ENCODE data around the gene HDGFL2.
A peak's percentile ranks its signal among the peaks of the same experiment; 100 is the strongest.

The HDGFL2 gene

GRCh38 chr19:4472174-4472974 is at the start of gene HDGFL2:
HDGFL2 (plus strand) TSS chr19:4472297; CDS start chr19:4472351, 54 bp downstream.
- DNase-seq: peak; percentile 95

DNA sequence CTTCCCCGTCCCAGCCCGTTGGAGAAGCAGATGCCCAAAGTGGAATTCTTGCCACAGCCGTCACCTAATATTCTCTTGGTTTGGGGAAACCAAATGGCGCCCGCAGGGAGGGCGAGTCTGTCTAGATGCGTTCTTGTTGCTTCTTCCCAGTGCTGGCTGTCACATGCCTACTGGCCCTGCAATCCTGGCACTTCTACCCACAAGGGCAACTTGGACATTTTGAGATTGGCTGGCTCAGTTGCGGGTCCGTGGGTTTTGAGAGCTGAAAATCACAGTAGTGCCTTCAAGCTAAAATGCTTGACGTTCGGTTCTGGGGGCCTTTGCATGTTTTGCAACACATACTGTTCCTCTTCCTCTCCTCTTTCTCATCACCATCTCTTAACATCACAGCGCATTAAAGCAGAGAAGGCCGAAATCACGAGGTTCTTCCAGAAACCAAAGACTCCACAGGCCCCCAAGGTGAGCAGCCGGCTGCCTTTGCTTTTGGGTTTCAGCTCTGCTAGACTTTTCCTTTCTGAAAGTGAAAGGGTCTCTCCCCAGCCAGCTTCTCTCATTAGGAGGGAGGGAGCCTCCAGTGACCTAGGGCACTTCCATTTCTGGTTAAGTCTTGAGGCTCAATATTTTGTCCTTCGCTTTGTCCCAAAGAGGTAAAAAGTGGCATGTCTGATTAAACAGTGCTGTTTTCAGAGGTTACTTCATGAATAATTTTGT is 48.5 kb upstream of the HDGFL2 start:
- DNase-seq: no peak

- no peak for DNase-seq
These were observed 46.6 kb upstream of the HDGFL2 start for GRCh38 chr19:4425537-4425936.

DNA sequence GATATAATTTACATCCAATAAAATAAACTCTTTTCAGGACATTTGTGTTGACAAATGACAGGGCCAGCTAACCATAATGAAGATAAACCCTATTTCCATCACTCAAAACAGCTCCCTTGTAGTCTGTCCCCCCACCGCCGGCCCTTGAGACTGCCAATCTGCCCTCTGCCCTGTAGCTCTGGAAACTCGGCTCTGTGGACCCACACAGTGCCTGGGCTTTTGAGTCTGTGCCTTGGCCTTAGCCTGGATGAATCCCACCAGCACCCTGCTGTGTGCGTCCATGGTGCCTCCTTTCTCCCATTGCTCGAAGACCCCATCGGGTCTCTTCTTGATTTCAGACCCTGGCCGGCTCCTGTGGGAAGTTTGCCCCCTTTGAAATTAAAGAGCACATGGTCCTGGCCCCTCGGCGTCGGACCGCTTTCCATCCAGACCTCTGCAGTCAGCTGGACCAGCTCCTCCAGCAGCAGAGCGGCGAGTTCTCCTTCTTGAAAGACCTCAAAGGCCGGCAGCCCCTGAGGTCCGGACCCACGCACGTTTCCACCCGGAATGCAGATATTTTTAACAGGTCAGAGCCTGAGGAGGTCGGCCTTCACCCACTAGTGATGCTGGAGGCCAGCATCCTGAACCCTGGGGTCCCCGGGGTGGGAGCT is 43.6 kb upstream of the HDGFL2 start:
- DNase-seq: no peak

DNA sequence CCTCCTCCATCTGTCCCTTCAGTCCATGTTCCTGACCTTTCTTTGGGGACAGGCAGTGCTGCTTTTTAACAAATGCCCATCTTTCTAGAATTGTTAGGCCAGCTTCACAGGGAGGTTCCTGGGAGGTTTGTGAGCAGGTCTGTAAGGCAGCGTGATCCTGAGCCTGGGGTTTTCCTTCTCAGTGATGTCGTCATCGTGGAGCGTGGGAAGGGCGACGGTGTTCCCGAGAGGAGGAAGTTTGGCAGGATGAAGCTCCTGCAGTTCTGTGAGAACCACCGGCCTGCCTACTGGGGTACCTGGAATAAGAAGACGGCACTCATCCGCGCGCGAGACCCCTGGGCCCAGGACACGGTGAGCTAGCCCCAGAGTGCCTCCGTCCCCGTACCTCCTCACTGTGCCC is 42.8 kb upstream of the HDGFL2 start:
- DNase-seq: no peak

DNA sequence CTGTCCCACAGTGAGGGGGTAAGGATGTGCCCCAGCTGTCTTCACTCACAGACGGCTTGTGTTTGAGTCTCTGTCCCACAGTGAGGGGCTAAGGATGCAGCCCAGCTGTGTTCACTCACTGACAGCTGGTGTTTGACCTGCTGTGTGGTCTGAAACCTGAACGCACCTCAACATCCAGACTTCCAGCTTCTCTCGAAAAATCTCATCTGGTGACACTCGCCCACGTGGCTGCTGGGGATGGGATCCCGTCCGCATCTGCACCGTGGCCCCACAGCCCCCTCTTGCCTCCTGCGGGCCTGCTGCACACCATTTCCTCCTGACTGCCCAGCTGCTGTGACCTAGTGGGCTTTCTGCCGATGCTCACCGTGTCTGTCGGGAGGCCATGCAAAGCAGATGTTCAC is 42.3 kb upstream of the HDGFL2 start:
- no peak for DNase-seq

GRCh38 chr19:4430760-4431159 is 41.3 kb upstream of the HDGFL2 start:
- DNase-seq: no peak

- no peak for DNase-seq
These were observed 40.8 kb upstream of the HDGFL2 start for GRCh38 chr19:4431296-4431695.

GRCh38 chr19:4431808-4432674 is 40.1 kb upstream of the HDGFL2 start:
- DNase-seq: no peak

GRCh38 chr19:4432918-4433506 is 39.1 kb upstream of the HDGFL2 start:
- no peak for DNase-seq

DNA sequence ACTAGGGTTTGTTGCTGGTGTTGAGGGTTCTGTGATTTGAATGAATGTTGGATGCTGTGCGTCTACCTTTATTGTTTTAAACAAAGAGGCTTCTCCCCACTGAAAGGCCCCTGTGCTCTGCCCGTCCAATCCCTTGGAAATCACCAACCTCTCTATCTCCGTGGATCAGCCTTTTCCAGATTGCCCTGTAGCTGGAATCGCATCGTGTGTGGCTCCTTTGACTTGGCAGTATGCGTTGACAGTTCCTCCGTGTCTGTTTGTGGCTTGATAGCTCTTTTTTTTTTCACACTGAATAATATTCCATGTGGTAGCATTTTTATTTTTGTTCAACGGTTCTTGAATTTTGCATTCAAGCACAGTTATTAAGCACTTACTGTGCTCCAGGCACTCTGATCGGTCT is 37.7 kb upstream of the HDGFL2 start:
- DNase-seq: no peak

DNA sequence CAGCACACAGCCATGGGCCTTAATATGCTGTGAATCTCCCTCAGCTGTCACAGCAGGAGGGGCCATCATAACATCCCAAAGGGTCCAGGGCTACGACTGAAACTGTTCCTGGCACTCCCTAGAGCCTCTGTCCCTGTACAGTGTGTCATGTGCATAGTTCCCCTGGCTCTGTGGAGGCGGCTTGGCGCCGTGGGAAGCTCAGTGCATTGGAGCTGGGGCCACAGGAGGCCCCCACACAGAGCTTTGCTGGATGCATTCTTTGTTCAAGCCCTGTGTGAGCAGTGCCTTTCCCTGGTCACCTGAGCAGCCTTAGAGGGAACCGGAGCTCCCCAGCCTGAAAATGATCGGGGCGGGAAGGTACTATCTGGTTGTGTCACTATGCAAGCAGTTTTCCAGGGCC is 35.9 kb upstream of the HDGFL2 start:
- DNase-seq: no peak

DNA sequence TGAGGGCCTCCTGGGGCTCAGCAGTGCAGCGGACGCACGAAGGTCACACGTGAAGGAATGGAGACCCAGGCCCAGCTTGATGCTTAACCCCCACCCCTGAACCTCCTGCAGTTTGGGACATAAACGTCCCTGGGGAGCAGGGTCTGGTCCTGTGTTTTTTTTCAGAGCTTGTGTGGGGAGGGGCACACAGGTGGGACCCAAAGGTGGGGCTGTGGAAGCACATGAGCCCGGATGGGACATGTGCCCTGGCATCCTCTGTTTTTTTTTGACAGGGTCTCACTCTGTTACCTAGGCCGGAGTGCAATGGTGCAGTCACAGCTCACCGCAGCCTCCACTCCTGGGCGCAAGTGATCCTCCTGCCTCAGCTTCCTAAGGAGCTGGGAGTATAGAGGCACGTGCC is 35.0 kb upstream of the HDGFL2 start:
- no peak for DNase-seq

DNA sequence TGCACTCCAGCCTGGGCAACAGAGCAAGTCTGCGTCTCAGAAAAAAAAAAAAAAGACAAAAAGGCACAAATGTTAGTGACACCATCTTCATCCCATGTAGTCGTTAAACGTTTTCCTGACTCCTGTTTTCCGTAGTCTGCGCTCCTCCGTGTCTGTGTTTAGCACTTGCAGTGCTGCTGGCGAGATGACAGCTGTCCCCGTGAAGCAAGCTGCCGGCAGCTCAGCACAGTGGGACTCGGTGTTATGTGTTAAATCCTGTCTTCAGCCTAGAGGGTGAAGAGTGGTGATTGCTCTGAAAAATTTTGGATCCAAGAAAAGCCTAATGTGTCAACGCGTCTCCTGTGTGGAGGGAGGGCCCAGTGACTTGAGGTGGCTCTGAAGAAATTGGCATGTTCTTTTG is 32.9 kb upstream of the HDGFL2 start:
- no peak for DNase-seq

DNA sequence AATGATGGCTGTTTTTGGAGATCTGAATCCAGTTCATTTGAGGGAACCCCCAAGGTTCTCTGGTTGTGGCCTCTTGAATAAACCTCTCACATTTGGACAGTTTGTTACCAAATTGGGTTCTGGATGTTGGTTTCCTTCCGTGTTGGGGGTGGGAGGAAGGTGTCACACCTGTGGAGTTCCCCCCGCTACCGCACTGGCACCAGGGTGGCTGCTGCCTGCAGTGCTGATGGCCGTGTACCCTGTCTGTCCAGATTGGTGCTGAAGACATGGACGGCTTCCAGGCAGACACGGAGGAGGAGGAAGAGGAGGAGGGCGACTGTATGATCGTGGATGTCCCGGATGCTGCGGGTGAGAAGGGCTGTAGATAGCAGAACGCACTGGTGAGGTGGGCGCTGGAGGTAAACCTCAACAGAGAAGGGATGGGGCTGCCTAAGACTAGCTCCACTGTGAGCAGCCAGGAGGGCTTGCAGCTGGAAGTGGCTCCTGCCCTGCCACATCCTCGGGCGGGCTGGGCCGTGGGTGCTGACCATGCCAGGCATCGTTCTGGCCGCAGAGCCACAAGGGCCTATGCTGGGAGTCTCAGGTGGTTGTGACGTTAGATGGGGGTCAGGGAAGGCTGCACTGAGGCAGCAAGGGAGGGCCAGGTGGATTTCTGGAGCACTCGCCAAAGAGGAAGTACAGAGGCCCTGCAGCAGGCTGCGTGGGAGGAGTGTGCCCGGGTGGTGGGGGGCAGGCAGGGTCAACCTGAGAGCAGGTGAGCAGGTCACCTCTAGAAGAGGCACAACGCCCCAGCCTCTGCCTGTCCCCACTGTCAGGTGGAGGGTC is 29.9 kb upstream of the HDGFL2 start:
- DNase-seq: no peak

GRCh38 chr19:4442819-4443146 is 29.3 kb upstream of the HDGFL2 start:
- DNase-seq: no peak

DNA sequence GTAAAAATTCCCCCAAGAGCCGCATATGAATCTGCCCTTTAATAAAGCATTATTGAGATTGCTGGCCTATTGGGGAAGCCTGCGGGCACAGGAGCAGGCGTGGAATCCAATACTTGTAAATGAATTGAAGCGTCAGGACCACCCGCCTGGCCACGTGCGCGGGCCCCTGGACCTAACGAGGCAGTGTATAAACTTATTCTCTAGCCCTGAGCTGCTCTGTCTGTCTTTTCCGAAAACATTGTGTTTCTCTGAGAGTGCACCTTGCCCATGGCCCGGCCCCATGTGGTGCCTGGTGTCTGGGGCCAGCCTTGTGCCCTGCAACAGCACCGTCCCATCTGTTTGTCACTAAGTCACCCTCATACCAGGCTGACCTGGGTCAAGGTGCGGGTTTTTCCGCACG is 28.9 kb upstream of the HDGFL2 start:
- no peak for DNase-seq

- no peak for DNase-seq
These were observed 27.9 kb upstream of the HDGFL2 start for GRCh38 chr19:4443966-4444764.

DNA sequence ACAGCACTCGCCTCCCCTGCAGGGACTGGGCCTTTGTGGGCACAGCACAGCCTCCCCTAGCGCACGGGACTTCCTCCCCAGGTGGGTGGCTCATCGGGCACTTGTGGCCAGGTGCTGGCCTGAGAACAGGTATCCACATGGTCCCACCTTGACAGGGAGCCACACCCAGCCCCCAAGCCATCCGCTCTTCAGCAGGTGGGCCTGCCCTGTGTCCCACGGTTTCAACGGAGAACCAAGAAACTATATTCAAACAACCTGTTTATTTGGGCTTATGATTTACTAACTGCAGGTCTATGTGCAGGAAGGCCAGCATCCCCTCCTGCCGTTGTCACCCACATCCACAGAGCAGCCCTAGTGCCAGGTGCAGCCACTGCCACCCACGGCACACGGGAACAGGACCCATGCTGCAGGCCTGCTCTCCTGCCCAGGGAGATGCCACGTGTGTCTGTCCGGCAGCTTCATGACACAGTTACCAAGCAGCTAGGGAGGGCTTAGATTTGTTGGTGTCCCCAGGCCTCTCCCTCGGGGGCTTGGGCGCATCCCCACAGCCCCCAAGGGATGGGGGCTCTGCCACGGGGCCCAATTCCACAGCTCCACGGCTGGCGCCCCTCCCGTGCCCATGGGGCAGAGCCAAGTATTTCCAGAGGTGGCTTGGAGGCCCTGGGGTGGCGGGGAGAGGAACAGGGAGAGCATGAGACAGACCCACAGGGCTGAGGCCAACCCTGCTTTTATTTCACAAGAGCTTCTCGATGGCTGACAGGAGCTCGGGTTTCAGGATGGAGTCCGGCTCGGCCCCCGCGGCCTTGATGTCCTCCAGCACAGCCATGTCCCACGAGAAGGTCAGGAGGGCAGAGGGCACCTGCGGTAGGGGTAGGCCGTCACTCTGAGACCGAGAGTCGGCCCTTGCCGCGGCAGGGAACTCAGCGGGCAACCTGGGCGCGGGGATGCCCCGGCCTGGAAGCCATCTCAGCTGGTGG is 27.0 kb upstream of the HDGFL2 start:
- DNase-seq: peak; percentile 55

Measured in activated CD8-positive, alpha-beta memory T cell treated with anti-CD3 and anti-CD28 coated beads, Interleukin-2, amount 50 U/mL, for 48 hours (primary cell).